ENCODE measurements around the gene ZNF524.
A peak's percentile ranks its signal among the peaks of the same experiment; 100 is the strongest.
"Not testable (repeated sequence)": the region's sequence is repeated elsewhere in the genome, so short reads cannot be mapped to it uniquely, and the experiment has no call there.

Gene ZNF524

DNA sequence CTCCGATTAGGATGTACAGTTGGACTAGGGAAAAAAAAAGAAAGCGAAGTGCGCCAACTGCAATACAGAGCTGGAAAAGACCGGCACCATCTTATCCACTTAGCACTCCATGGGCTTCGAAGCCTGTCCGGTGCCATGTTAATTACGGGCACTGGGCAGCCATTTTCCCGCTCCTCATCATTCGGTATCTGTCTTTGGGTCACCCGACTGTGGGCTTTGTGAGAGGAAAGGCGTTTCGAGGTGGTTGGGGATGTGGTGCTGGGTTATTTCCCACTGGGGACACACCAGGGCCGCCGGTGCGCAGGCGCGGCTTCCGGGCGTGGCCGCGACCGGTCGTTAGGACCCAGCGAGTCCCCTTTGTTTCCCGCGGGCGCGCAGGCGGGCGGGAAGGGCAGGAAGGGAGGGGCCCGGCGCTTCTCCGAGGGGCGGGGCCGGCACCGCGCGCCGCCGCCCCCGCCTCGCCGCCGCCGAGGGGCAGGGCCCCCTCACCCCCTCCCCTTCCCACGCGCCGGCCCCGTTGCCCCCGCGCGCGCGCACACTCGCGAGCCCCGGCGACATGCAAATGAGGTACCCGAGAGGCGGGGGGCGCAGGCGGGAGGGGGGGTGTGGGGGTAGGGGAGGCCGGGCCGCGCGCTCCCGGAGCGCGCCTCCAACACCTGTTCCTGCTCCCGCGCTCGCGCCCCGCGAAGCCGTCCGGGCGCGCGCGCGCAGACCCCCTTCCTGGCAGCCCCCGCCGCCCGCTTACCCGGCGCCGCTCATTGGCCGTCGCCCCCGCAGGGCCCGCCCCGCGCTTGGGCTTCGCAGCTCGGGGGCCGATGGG, at the start of gene ZNF524:
Gene ZNF524 (plus strand): TSS at position 447 of the 820 bp plus-strand sequence. CDS start 1,825 bp downstream, outside the sequence.
- peak; percentile 96 to 98 for DNase-seq

GRCh38 chr19:55550321-55550650, 49.8 kb upstream of the ZNF524 start:
- no peak for DNase-seq

DNA sequence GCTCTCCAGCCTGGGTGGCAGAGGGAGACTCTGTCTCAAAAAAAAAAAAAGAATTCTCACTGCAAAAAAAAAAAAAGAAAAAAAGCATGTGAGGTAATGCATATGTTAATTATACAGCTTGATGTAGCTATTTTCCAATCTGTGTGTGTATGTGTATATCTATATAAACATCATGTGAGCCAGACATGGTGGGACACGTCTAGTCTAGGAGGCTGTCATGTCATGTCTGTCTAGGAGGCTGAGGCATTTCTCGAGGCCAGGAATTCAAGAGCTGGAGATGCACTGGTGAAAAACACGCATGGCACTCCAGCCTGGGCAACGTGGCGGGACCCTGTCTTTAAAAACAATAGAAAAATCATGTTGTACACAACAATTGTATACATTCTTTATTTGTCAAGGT, 47.9 kb upstream of the ZNF524 start:
- DNase-seq: no peak

DNA sequence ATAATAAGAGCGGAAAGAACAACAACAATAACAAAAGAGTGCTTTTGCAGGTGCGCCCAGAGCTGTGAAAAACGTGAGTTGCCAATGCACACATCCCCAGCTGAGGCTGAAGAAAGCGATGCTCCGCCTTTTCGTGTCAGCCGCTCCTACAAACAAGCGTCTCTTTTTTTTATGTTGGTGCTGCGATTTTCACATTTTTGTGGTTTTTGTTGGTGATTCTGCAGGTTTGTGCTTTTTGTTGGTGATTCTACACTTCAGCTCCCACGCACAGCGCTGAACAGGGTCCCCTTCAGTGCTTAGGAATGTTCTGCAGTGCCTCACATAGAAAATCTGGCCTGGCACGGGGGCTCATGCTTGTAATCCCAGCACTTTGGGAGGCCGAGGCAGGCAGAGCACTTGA, 47.5 kb upstream of the ZNF524 start:
- DNase-seq: no peak

DNA sequence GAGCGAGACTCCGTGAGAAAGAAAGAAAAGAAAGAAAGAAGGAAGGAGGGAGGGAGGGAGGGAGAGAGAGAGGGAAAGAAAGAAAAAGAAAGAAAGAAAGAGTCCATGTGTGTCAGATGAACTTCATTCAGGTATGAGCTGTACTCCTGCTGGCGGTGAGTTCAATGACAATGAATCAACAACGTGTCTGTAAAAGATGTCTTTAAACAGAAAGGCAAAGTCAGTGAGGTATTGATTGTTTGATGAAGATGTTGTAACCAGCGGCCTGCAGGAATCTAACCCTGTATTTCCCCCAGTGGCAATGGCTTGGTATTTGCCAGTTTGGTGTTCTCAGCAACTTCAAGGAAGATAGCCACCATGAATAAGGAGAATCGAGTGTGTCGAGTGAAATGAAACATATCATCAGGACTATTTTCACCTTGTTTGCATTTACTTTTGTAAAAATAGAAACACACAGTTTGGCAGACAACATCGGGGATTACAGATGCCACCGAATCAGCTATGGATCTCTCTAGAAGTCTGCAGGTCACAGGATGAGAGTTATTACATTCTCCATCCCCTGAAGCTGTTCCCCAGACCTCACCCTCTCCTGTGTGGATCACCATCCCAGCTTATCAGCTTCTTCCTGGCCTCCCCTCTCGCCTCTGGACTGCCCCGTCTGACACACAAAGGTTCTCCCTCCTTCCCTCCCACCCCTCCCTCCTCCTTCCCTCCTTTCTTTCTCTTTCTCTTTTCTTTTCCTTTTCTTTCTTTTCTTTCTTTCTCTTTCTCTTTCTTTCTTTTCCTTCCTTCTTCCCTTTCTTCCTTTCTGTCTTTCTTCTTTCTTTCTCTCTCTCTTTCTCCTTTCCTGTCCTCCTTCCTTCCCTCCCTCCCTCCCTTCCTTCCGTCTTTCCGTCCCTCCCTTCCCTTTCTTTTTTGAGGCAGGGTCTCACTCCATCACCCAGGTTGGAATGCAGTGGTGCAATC, 46.6 kb upstream of the ZNF524 start:
- DNase-seq: no peak

- DNase-seq: no peak
Measured at GRCh38 chr19:55554302-55554701, 45.8 kb upstream of the ZNF524 start.

DNA sequence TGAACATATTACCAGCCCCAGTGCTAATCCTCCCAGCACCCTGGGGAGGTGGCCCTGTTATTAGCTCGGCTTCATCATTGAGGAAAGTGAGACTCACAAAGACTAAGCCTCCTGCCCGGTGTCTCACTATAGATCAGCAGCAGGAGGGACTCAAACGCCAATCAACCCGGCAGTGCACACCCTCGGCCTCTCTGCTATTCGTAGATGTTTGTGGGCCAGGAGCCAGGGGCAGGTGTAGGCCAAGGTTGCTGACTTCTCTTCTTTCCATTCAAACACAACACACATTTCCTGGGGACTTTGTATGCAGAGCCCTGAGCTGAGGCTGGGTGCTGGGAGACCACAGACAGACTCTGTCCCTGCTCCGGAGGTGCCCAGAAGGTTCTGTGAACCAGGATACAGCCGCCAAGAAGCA, 45.3 kb upstream of the ZNF524 start:
- DNase-seq: no peak

GRCh38 chr19:55559684-55560083, 40.4 kb upstream of the ZNF524 start:
- no peak for DNase-seq

DNA sequence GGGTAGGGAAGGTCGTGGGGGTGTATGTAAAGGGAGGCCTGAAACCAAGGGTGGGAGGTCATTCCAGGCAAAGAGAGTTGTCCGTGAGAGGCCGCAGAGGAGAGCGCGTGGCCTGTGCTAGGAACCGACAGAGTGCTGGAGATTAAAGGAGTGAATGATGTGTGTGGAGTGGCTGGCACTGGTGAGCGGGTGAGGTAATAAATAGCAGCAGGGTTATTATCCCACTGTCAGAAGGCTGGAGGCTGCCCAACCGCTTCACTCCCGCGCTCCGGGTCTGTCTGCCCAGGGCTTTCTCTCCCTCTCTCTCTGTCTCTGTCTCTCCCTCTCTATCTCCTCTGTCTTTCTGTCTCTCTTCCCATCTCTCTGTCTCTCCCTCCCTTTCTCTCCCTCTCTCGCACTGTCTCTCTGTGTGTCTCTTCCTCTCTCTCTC, 36.8 kb upstream of the ZNF524 start:
- peak in 1 of 2 experiments; percentile 41 for DNase-seq

DNA sequence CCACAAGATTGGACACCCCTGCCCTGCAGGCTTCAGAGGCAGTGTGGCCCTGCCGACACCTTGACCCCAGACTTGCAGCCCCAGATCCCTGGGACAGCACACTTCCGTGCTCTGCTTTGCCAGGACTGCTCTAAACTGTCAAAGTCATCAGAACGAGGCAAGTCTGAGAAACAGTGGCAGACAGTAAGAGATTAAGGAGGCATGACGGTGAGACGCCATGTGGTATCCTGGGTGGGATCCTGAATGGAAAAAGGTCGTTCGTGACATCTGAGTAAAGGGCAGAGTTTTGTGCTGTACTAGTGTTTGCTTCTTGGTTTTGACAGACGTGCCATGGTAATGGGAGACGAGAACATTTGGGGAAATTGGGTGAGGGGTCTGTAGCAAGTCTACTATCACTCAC, 33.3 kb upstream of the ZNF524 start:
- DNase-seq: no peak

- DNase-seq: no peak
Measured at GRCh38 chr19:55567708-55568328, 32.3 kb upstream of the ZNF524 start.

DNA sequence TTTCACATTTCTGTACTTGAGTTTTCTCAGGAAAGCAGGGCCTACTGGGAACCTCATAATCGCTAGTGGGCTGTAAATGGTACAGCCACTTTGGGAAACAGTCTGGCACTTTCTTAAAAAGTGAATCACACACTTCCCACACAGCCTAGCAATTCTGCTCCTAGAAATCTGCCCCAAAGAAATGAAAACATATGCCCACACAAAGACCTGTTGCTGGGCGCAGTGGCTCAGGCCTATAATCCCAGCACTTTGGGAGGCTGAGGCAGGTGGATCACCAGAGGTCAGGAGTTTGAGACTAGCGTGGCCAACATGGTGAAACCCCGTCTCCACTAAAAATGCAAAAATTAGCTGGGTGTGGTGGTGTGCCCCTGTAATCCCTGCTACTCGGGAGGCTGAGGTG, 30.6 kb upstream of the ZNF524 start:
- DNase-seq: not testable (repeated sequence)

DNA sequence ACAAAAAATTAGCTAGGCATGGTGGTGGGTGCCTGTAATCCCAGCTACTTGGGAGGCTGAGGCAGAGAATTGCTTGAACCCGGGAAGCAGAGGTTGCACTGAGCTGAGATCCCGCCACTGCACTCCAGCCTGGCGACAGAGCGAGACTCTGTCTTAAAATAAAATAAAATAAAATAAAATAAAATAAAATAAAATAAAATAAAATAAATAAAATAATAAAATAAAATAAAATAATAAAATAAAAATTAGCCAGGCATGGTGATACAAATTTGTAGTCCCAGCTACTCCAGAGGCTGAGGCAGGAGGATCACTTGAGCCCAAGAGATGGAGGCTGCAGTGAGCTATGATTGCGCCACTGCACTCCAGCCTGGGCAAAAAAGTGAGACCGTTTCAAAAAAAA, 26.2 kb upstream of the ZNF524 start:
- not testable (repeated sequence) for DNase-seq

- DNase-seq: no peak
Measured at GRCh38 chr19:55576746-55577145, 23.3 kb upstream of the ZNF524 start.

DNA sequence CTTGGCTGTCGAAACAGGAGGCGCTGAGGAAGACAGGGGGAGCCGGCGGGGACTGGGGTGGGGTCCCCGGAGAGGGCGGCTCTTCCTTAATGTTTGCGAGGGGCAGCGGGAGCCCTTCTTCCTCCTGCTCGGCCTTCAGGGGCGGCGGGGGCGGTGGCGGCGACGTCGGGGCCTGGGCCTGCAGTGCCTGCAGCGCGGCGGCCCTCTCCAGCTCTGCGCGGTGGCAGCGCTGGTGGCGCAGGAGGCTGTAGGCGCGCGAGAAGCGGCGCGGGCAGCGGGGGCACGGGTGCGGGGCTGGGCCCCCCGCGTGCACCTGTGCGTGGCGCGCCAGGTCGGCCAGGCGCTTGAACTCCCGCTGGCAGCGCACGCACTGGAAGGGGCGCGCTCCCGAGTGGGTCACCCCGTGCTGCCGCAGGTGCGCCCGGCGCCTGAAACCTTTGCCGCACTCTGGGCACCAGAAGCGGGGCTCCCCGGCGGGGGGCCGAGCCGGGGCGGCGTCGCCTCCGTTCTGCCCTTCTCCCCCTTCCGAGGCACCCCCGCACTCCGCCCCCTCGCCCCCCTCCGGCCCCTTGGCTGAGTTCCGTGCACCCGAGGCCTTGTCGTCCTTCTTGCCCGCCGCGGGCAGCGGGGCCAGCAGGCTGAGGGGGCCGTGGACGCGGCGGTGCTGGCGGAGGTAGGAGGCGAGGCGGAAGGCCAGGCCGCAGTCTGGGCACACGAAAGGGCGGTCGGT, 21.9 kb upstream of the ZNF524 start:
- DNase-seq: no peak

DNA sequence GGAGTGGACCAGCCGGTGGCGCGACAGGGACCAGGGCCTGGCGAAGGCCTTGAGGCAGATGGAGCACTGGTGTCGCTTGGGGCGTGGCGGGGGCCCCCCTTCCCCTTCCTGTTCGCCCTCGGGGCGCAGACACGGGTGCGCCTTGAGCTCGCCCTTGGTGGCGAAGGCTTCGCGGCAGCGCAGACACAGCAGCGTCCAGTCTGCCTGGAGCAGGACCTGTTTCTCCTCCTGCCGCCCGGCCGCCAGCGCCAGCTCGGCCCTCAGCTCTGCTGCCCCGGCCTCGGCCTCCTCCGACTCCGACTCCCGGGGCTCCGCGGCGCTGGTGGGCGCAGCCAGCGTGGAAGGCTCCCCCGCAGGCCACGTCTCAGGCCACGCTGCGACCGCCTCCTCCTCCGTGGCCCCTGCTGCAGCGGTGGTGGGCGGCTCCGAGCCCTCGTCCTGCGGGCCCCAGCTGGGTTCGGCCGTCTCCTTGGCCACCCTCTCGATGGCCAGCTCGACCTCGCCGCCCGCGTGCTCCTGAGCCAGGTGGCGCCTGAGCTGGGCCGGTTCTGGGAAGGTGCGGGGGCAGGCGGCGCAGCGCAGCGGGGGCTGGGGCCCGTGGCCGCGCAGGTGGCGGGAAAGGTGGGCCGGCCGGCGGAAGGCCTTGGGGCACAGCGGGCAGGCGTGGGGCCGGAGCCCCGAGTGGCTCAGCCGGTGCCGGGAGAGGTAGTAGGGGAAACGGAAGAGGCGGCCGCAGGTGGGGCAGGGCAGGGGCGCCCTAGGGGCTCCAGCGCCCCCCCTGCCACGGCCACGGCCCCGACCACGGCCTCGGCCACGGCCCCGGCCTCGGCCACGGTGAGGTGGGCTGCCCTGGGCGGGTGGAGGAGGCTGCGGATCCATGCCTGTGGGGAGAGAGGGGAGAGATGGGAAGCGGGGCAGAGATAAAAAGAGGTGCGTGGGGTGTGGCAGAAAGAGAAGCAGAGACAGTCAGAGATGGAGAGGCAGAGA, 21.0 kb upstream of the ZNF524 start:
- DNase-seq: no peak

DNA sequence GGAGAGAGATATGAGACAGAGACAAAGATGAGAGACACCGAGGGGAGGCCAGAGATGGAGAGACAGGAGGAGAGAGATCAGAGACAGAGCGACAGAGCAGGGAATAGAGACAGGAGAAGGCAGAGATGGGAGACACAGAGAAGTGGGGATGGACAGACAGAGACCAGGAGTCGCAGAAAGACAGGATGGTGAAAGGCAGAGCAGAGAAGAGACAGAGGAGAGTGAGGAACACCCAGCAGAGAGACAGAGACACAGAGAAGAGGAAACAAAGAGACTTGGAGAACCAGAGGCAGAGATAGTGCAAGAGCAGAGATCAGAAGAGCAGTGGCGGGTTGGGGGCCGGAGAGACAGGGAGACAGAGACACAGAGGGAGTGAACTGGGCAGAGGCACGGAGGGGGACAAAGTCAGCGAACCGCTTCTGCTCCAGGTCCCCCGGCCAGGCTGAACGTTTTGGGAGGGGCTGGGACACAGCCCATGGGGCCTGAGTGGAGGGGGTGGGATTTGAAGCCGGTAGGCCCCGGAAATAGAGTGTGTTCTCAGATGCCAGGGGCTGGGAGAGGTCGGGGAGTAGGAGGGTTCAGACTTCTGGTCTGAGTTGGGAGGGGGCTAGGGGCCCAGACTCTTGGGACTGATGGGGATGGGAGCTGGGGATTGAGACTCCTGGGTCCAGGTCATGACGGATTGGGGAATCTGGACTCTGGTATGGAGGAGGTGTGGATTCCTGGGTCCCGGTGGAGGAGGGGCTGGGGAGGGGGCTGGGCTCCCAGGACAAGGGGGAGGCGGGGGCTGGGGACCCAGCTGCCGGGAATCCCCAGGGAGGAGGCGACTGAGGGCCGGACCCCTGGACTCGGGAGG, 20.1 kb upstream of the ZNF524 start:
- DNase-seq: peak in 1 of 2 experiments; percentile 28

DNA sequence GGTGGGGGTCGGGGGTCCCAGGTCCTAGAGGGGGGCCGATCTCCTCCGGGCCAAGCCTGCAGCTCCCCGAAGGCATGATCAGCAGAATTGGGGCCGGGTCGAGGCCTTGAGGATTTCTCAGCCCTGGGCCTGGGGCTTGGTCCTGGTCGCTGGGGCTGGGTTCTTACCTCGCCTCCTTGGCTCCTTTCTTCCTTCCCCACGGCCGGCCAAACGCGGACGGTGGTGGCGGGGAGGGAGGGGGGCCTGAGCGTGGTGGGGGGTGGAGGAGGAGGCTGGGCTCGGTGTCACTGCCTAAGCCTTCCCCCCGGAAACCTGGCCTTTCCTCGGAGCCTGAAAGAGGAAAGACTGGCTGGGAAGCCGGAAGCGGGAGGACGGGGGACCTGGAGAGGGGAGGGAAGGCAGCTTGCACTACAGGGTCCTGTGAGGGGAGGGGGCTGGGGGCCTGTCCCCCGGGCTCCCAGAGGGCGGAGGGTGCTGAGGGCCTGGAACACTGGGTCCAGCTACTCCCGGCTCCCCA, 19.4 kb upstream of the ZNF524 start, which contains the start of gene ZNF579:
Gene ZNF579 (minus strand): TSS at position 221 of the 517 bp plus-strand sequence. CDS start 1,209 bp downstream, outside the sequence.
- DNase-seq: peak; percentile 82 to 95

DNA sequence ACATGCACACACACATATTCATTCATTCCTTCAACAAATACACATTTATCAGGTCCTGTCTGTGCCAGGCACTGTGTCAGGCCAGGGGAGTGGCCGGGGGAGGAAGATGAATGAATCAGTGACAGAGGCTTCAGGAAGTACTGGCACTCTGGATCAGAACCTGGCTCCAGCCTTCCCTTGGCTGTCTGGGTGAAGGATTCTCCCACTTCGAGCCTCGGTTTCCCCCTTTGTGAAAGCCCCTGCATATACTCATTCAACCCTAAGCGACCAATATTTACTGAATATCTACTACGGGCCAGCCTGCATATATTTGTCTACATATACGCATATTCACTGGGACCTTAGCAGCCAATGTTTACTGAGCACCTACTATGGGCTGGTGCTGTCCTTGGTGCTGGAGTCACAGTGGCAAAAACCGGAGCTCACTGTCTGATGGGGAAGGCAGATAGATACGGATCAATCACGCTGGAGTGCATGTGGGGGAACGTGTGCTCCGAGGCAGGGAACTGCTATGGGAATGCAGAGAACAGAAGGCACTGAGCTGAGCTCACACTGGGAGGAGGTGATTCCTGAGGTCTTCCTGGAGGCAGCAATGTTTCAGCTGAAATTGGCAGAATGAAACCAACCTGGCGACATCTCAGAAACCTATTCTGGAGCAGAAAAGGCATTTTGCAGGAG, 18.8 kb upstream of the ZNF524 start:
- no peak for DNase-seq

All from NCI-H524 (cell line).